Naive thymus-derived CD4-positive, alpha-beta T cell (primary cell): ENCODE measurements around the gene ALOX15. TPM values are rescaled to one million over a fixed set of nuclear protein-coding genes. Genes with fewer than 3 reads are reported as not detected.
A peak's percentile ranks its signal among the peaks of the same experiment; 100 is the strongest.
"Not testable (repeated sequence)": the region's sequence is repeated elsewhere in the genome, so short reads cannot be mapped to it uniquely, and the experiment has no call there.

Experiments used
- ATAC-seq: fragments of 150-1000 bp; cut with Tn5 transposase; 2 replicates; pipeline ENCODE4 v1.10.0; 2021; ENCODE audit warnings: mild to moderate bottlenecking, moderate library complexity
- CTCF ChIA-PET: fragments of 350-600 bp; sonication (Branson Sonifier 250); formaldehyde crosslinking; loops from one replicate; lab custom pipeline; 2021; ENCODE audit warnings: antibody characterized with exemption; lab: Charles Lee
- POLR2A ChIA-PET: fragments of 350-600 bp; sonication (Branson Sonifier 250); formaldehyde crosslinking; loops from one replicate; lab custom pipeline; 2021; ENCODE audit warnings: antibody characterized with exemption, inconsistent platforms; lab: Charles Lee
- DNase-seq, 9 donors: peaks; one replicate each; pipeline versions ENCODE4 v3.0.0 to v3.0.0-alpha.2; 2020 to 2022; ENCODE audit warnings: mixed read lengths in 1 of 9
- H3K27ac ChIP-seq: one replicate; pipeline ENCODE4 v1.7.0; 2013; ENCODE audit warnings: mild to moderate bottlenecking, low read depth, low read length, moderate library complexity
- H3K27me3 ChIP-seq, 2 donors: one replicate each; pipeline ENCODE4 v1.7.0; 2013; ENCODE audit warnings: low read length in 2 of 2, mild to moderate bottlenecking in 2 of 2, moderate library complexity in 2 of 2; ENCODE audit not compliant: control insufficient read depth in 2 of 2, insufficient read depth in 2 of 2
- H3K36me3 ChIP-seq, 3 experiments: 1 replicate in 2 of 3; 2 replicates in 1 of 3; pipeline ENCODE4 v1.7.0; 2013; ENCODE audit warnings: low read length in 3 of 3, mild to moderate bottlenecking in 3 of 3, moderate library complexity in 1 of 3; ENCODE audit not compliant: insufficient read depth in 3 of 3, control insufficient read depth in 2 of 3
- H3K4me1 ChIP-seq, 2 donors: one replicate each; pipeline ENCODE4 v1.7.0; 2013; ENCODE audit warnings: low read length in 2 of 2, mild to moderate bottlenecking in 2 of 2, moderate library complexity in 1 of 2; ENCODE audit not compliant: control insufficient read depth in 2 of 2, insufficient read depth in 2 of 2
- H3K4me3 ChIP-seq: 2 replicates; pipeline ENCODE4 v1.7.0; 2013; ENCODE audit warnings: mild to moderate bottlenecking, low read length
- H3K9me3 ChIP-seq, 3 experiments: 1 replicate in 2 of 3; 2 replicates in 1 of 3; pipeline ENCODE4 v1.7.0; 2013; ENCODE audit warnings: low read length in 3 of 3; ENCODE audit not compliant: control insufficient read depth in 2 of 3
- H3K27ac Mint-ChIP-seq, 9 donors: one replicate each; pipeline ENCODE4 v1.8.0; 2020 to 2022; ENCODE audit warnings: mixed read lengths in 9 of 9, mild to moderate bottlenecking in 8 of 9, moderate library complexity in 5 of 9, inconsistent platforms in 2 of 9
- H3K27me3 Mint-ChIP-seq, 5 donors: one replicate each; pipeline ENCODE4 v1.8.0; 2021 to 2022; ENCODE audit warnings: mixed read lengths in 5 of 5, mild to moderate bottlenecking in 1 of 5
- H3K36me3 Mint-ChIP-seq, 5 donors: one replicate each; pipeline ENCODE4 v1.8.0; 2020 to 2022; ENCODE audit warnings: mixed read lengths in 5 of 5, mild to moderate bottlenecking in 3 of 5, inconsistent platforms in 1 of 5
- H3K4me1 Mint-ChIP-seq, 7 donors: one replicate each; pipeline ENCODE4 v1.8.0; 2020 to 2022; ENCODE audit warnings: mixed read lengths in 7 of 7, mild to moderate bottlenecking in 3 of 7, inconsistent platforms in 1 of 7
- H3K4me3 Mint-ChIP-seq, 10 donors: one replicate each; pipeline ENCODE4 v1.8.0; 2020 to 2022; ENCODE audit warnings: mild to moderate bottlenecking in 10 of 10, mixed read lengths in 10 of 10, moderate library complexity in 6 of 10, inconsistent platforms in 2 of 10
- H3K9me3 Mint-ChIP-seq, 11 donors: one replicate each; pipeline ENCODE4 v1.8.0; 2020 to 2022; ENCODE audit warnings: mixed read lengths in 11 of 11, mild to moderate bottlenecking in 4 of 11, inconsistent platforms in 1 of 11, moderate library complexity in 1 of 11
- intact Hi-C, 2 donors: fragments of 100-400 bp; cut with micrococcal nuclease; formaldehyde crosslinking; loops; one replicate each; pipeline ENCODE4 v1.15.1; 2023
- polyA plus RNA-seq, 2 donors: library from polyadenylated mRNA; unstranded; fragments of 300-500 nt; fragmentation: Illumina TruSeq; gene quantifications; one replicate each; pipeline ENCODE4 v1.2.3, GENCODE V29; 2021
- total RNA-seq, 6 experiments: library from RNA in 5 of 6; stranded (reverse) in 5 of 6; gene quantifications; 1 replicate in 5 of 6; 2 replicates in 1 of 6; pipeline ENCODE4 v1.2.3 and lab custom pipeline; 2021 to 2026

ALOX15 gene
- total and polyA plus RNA-seq, 7 experiments from 2014 or later, result 0.44 to 0.60 (median 0.50) TPM; not detected in 4

DNA sequence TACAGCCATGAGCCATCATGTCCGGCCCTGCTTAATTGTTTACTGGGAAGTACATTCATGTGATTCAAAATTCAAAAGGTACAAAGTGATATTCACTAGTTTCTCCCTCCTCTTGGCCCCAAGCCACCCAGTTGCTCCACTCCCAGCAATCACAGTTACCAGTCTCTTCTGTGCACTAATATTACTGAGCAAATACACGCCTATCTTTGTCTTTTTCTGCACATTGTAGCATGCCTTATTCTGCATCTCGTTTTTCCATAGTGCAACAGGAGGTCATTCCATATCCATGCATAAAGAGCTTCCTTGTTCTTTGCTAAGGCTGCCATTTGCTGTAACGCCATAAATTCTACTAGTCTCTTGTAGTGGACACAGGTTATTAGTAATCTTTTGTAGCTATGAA lies 2.2 kb upstream of the ALOX15 start:
- peaks cover 4 to 12% (median 11%) of the 10 kb centered on the region in 7 donors for H3K4me1 Mint-ChIP-seq
- H3K27me3 Mint-ChIP-seq, result peaks cover 46 to 74% (median 55%) of the 10 kb centered on the region in 5 donors
- intact Hi-C loops, result no loop called here
- POLR2A ChIA-PET, result no interaction called here
- Histone ChIP-seq H3K27me3 (peaks cover 0 to 7% of the 10 kb centered on the region in 2 donors), H3K27ac (no peak overlapping the region), H3K4me3 (no peak overlapping the region), H3K9me3 (no peaks in the 10 kb centered on the region), H3K4me1 (no peaks in the 10 kb centered on the region), H3K36me3 (no peaks in the 10 kb centered on the region)
- H3K27ac Mint-ChIP-seq, result no peak overlapping the region
- CTCF ChIA-PET, result no interaction called here
- ATAC-seq (no peak), DNase-seq (no peak)
- peaks cover 0 to 5% (median 0%) of the 10 kb centered on the region in 5 donors for H3K36me3 Mint-ChIP-seq
- H3K4me3 Mint-ChIP-seq, result peak overlapping the region in 1 of 10 donors; percentile 19
- no peaks in the 10 kb centered on the region for H3K9me3 Mint-ChIP-seq

DNA sequence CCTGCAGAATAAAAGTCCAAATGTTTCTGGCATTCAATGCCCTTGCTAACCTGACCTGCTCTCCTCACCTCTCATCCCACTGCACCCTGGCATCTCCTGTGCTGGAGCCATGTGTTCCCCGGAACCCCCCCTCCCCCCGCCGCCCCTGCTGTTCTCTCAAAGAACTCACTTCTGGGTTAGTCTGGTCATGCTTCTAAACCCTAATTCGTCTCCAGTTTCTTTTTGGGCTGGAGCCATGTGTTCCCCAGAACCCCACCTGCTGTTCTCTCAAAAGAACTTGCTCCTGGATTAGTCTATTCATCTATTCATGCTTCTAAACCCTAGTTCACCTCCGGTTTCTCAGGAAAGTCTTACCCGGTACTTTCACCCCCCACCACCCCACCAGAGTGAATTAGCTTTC lies 808 bp upstream of the ALOX15 start:
- POLR2A ChIA-PET, result no interaction called here
- Mint-ChIP-seq H3K27me3 (peaks cover 55 to 80% (median 63%) of the 10 kb centered on the region in 5 donors), H3K9me3 (no peaks in the 10 kb centered on the region), H3K4me3 (peak overlapping the region in 1 of 10 donors; percentile 56), H3K27ac (no peak overlapping the region), H3K36me3 (peaks cover 0 to 5% (median 0%) of the 10 kb centered on the region in 5 donors), H3K4me1 (peaks cover 4 to 15% (median 12%) of the 10 kb centered on the region in 7 donors)
- DNase-seq (no peak), ATAC-seq (no peak)
- Histone ChIP-seq H3K36me3 (no peaks in the 10 kb centered on the region), H3K4me3 (no peak overlapping the region), H3K9me3 (no peaks in the 10 kb centered on the region), H3K27ac (no peak overlapping the region), H3K27me3 (peaks cover 0 to 10% of the 10 kb centered on the region in 2 donors), H3K4me1 (no peaks in the 10 kb centered on the region)
- CTCF ChIA-PET, result no interaction called here
- intact Hi-C loops, result no loop called here

DNA sequence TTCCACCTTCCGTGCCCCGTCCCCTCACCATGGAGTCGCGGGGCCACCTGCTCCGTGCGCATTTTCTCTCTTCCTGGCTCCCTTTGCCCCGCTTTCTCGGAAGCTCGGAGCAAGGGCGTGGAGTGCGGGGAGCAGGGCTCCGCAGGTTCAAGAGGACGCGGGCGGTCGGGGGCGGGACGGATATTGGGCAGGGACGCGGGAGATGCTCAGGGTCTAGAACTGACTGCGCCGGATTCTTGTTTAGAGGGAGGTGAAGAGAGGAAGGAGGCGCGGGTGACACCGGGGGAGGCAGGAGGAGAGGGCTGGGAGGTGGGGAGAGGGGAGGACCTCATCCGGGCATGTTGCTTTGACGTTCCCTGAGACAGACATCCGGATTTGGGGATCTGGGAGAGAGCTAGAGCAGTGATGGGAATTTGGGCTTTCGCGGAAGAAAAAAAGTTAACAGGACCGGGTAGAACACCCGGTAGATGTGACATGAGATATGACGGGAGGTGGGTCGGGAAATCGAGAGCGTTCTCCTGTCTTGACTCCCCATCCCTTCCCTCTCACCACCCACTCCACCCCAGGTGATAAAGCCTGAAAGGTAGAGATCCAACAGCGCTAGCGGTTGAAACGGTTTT lies 799 bp downstream of the ALOX15 start:
- H3K9me3 ChIP-seq, H3K36me3 ChIP-seq, H3K9me3 Mint-ChIP-seq, H3K36me3 Mint-ChIP-seq, H3K27ac Mint-ChIP-seq, CTCF ChIA-PET, H3K4me3 ChIP-seq, intact Hi-C loops, H3K27ac ChIP-seq, H3K4me1 ChIP-seq, POLR2A ChIA-PET: not testable (repeated sequence)
- peaks cover 0 to 16% of the 10 kb centered on the region in 2 donors for H3K27me3 ChIP-seq
- peak in 1 of 9 donors; percentile 4 for DNase-seq
- peak; percentile 41 for ATAC-seq
- Mint-ChIP-seq H3K27me3 (peaks cover 64 to 85% (median 73%) of the 10 kb centered on the region in 5 donors), H3K4me1 (peaks cover 4 to 25% (median 18%) of the 10 kb centered on the region in 7 donors), H3K4me3 (peak overlapping the region in 4 of 10 donors; percentile 21 to 56 (median 41))

DNA sequence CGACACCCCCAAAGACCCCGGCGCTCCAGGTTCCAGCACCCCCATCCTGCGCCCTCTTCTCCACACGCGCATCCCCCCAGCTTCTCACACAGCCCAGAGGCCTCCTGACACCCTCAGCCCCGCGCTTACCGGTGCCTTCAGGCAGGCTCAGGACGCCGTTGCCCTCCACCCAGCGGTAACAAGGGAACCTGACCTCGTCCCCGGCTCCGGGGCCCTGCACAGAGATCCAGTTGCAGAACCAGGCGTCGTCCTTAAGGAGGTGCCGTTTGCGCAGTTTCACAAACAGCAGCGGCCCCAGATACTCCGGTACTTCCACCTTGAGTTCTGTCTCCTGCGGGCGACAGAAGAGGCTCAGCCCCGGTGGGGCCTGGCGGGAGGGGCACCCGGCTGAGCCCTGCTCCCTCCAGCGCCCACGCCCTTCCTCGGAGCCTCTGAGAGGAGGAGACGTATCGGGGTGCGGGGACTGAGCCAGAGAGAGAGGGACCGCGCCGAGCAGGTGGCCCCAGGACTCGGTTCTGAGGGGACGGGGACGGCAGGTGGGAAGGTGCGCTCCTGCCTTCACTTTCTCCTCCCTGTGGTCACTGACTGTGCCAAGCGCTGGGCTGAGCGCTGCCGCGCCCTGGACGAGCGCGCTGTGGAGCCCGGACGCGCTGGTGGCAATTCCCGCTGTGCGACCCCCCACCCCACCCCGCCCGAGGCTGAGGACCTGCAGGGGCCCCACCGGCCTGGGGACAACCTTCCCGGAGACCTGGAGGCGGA lies 2.0 kb downstream of the ALOX15 start:
- Mint-ChIP-seq H3K27me3 (peaks cover 69 to 85% (median 70%) of the 10 kb centered on the region in 5 donors), H3K4me1 (peaks cover 4 to 28% (median 19%) of the 10 kb centered on the region in 7 donors), H3K4me3 (peak overlapping the region in 9 of 10 donors; percentile 29 to 82 (median 54))
- H3K36me3 Mint-ChIP-seq, H3K27ac Mint-ChIP-seq, H3K9me3 Mint-ChIP-seq, H3K27ac ChIP-seq, H3K9me3 ChIP-seq, H3K4me3 ChIP-seq, CTCF ChIA-PET, intact Hi-C loops, H3K4me1 ChIP-seq, H3K36me3 ChIP-seq, POLR2A ChIA-PET: not testable (repeated sequence)
- peak in 3 of 9 donors; percentile 14 to 43 (median 30) for DNase-seq
- H3K27me3 ChIP-seq, result peaks cover 0 to 16% of the 10 kb centered on the region in 2 donors
- ATAC-seq, result peak; percentile 69

DNA sequence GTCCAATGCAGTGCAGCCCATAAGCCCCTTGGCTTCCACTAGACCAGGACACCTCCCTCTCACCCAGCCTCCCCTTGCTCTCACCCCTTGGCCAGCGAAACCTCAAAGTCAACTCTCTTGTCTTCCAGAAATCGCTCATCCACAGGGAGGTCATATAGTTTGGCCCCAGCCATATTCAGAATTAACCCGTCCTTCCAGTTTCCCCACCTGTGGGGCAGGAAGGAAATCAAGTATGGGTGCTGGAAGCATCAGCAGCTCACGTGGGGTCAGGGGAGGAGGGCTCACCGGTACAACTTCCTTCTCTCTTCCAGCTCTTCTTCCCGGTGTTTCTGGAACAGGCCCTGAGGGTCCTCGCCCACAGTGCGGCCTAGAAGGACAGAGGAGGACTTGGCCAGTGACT lies 2.7 kb downstream of the ALOX15 start:
- Mint-ChIP-seq H3K4me3 (peak overlapping the region in 5 of 10 donors; percentile 29 to 82 (median 51)), H3K4me1 (peaks cover 4 to 28% (median 19%) of the 10 kb centered on the region in 7 donors), H3K27me3 (peaks cover 64 to 84% (median 72%) of the 10 kb centered on the region in 5 donors)
- H3K4me3 ChIP-seq, H3K27ac ChIP-seq, CTCF ChIA-PET, H3K9me3 ChIP-seq, H3K9me3 Mint-ChIP-seq, H3K4me1 ChIP-seq, H3K27ac Mint-ChIP-seq, POLR2A ChIA-PET, H3K36me3 ChIP-seq, intact Hi-C loops, ATAC-seq, DNase-seq, H3K36me3 Mint-ChIP-seq: not testable (repeated sequence)
- peaks cover 0 to 13% of the 10 kb centered on the region in 2 donors for H3K27me3 ChIP-seq

DNA sequence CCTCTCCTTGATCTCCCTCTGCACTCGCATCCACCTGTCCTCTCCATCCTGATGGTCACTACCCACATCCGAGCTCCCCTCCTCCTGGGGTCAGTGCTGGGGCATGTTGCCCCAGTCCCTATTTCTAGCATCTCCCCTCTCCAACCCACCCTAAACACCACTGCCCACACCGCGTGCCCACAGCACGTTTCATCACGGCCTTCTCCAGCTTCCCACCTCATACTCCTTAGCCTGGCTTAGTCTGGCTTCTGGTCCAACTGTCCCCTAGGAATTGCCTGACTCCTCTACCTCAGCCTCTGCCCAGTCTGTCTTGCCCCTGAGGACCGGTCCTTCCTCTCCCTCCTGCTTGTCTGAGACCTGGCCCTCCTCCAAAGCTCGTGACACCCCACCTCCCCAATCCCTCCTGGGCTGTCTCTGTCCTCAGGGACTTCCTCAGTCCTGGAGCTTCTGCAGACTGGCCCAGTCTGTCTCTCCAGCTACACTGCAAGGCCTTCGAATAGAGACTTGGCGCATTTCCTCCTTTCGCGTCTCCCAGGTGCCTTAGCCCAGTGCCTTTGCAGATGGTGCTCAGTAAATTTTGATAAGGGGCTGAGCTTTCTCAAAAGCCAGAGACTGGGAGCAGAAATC lies 4.9 kb downstream of the ALOX15 start:
- H3K27ac Mint-ChIP-seq, result no peak overlapping the region
- CTCF ChIA-PET, result interaction anchor here (0.6 to 0.7 kb wide), 3 partner anchors 203 to 893 kb away, joined by 3 read pairs; no protein-coding TSS in a partner anchor
- H3K9me3 Mint-ChIP-seq, result peaks cover 0 to 7% (median 0%) of the 10 kb centered on the region in 11 donors
- DNase-seq (no peak), ATAC-seq (no peak)
- H3K27me3 ChIP-seq, result peaks cover 0 to 9% of the 10 kb centered on the region in 2 donors
- peaks cover 0 to 8% (median 0%) of the 10 kb centered on the region in 5 donors for H3K36me3 Mint-ChIP-seq
- no peaks in the 10 kb centered on the region for H3K4me1 ChIP-seq
- H3K4me3 ChIP-seq, result no peak overlapping the region
- no peaks in the 10 kb centered on the region for H3K36me3 ChIP-seq
- H3K4me1 Mint-ChIP-seq, result peaks cover 4 to 25% (median 19%) of the 10 kb centered on the region in 7 donors
- POLR2A ChIA-PET, result no interaction called here
- no peak overlapping the region for H3K4me3 Mint-ChIP-seq
- H3K9me3 ChIP-seq, result no peaks in the 10 kb centered on the region
- H3K27ac ChIP-seq, result no peak overlapping the region
- peaks cover 50 to 73% (median 59%) of the 10 kb centered on the region in 5 donors for H3K27me3 Mint-ChIP-seq
- intact Hi-C loops, result no loop called here
